ENCODE results near the gene RANBP1. TPM values are rescaled to one million over a fixed set of nuclear protein-coding genes. Genes with fewer than 3 reads are reported as not detected.

The RANBP1 gene
- polyA plus RNA-seq, 12 donors, result 93.8 to 227 (median 107) TPM; not detected in 1

GRCh38 chr22:20117633-20118299 is 1.9 kb downstream of the RANBP1 start:
- DNase-seq, result no peak

- DNase-seq, result no peak
These were observed 2.6 kb downstream of the RANBP1 start for GRCh38 chr22:20118300-20119020.

DNA sequence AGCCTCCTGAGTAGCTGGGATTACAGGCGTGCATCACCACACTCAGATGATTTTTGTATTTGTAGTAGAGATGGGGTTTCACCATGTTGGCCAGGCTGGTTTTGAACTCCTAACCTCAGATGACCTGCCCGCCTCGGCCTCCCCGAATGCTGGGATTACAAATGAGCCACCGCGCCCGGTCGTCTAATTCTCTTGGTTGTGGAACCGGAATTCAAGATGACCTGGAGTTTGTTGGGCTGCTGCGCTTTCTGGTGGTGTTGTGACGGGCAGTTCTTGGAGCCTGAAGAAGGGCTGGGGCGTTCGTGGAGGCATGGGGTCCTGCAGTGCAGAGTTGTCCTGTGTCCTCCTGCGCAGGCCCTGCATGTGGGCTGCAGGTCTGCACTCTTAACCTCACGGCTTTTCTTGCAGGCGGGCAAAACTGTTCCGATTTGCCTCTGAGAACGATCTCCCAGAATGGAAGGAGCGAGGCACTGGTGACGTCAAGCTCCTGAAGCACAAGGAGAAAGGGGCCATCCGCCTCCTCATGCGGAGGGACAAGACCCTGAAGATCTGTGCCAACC is 6.0 kb downstream of the RANBP1 start:
- DNase-seq, result no peak

- DNase-seq, result no peak
These were observed 7.6 kb downstream of the RANBP1 start for GRCh38 chr22:20123366-20124082.

GRCh38 chr22:20124083-20124787 is 8.3 kb downstream of the RANBP1 start:
- no peak for DNase-seq

DNA sequence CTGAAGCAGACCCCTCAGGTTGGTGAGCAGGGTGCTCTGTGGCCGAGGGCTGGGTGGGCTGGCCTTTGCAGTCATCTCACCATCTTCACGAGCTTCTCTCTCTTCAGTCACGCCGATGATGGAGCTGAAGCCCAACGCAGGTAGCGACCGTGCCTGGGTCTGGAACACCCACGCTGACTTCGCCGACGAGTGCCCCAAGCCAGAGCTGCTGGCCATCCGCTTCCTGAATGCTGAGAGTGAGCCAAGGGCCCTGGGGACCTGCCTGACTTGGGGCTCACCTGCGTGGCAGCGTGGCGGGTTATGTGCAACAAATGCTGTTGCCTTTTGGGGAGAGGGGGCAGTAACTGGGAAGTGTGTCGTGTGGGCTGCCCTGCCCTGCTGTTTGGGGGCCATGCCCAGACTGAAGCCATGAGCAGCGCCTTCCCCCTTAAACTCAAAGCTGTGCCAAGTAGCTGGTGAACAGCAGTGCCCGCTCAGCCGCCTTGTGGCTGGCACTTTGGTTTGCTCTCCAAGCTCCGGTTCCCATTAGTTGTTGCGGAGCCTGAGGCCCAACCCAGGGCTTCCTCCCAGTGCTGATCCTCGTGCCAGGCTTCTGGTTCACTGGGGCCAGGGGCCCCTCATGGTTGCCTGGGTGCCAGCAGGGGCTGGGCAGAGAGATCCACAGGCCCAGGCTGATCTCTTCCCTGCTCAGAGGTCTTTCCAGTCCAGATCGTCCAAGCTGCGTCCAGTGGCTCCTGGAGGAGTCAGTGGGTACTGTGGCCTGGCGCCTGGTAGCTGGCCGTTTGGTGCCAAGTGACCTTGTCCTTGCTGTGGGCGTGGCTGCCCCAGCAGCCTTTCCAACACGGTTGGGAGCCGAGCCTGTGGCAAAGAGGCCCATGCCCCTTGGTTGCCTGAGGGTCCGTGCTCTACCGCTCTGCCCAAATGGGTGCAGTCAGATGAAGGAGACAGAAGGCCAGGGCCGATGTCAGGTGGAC is 9.6 kb downstream of the RANBP1 start:
- no peak for DNase-seq

DNA sequence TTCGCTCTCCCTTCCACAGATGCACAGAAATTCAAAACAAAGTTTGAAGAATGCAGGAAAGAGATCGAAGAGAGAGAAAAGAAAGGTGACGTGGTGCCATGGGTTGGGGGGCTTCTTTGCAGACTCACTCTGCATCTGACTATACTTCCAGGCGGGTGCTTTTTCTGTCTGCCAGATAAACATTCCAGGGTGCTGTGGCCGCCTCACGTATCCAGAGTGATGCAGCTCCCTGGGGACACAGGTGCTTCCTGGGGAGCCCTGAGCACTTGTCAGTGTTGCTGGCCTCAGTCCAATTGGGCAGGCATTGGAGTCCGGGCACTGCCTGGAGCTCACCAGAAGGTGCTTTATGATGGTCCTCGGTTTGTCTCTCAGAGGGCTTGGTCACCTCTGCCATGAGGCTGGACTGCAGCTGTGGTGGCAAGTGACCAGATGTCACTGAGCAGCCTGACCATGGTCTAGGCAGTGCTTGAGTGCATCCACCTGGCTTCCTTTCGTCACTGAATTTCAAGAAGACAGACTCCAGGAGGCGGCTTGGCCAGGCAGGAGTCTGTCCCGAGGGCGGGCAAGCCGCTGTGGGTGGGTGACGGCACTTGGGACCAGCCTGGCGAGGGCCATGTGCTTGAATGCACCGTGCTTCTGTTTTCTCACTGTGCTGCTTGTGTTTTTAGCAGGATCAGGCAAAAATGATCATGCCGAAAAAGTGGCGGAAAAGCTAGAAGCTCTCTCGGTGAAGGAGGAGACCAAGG is 10.6 kb downstream of the RANBP1 start:
- DNase-seq, result no peak

GRCh38 chr22:20127318-20127868 is 11.5 kb downstream of the RANBP1 start:
- DNase-seq, result no peak

GRCh38 chr22:20127869-20128618 is 12.1 kb downstream of the RANBP1 start:
- no peak for DNase-seq

DNA sequence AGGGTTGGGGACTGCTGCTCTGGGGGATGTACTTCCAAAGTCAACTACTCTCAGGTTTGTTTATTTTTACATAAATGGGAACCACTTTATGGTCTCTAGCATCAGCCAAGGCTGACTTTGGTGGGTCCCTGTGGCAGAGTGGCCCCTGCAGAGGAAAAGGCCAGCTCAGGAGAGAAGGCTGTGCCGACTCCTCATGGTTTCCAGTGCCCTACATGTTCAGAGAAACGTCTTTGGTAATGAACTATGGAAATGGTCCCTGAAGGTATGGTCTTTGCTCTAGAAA is 12.7 kb downstream of the RANBP1 start:
- DNase-seq, result no peak

- DNase-seq, result no peak
These were observed 13.2 kb downstream of the RANBP1 start for GRCh38 chr22:20128902-20129746.

DNA sequence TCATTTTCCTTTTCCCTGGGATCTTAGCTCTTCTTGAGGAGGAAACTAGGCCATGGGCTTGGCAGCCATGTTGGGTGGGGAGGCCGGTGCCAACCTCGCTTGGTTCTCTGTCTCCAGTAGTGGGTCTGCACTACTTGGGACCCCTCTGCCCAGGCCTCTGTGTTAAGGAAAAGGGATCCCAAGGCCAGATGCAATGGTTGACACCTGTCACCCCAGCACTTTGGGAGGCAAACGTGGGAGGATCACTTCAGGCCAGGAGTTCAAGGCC is 13.8 kb downstream of the RANBP1 start:
- DNase-seq, result no peak

GRCh38 chr22:20130319-20130718 is 14.4 kb downstream of the RANBP1 start:
- no peak for DNase-seq

DNA sequence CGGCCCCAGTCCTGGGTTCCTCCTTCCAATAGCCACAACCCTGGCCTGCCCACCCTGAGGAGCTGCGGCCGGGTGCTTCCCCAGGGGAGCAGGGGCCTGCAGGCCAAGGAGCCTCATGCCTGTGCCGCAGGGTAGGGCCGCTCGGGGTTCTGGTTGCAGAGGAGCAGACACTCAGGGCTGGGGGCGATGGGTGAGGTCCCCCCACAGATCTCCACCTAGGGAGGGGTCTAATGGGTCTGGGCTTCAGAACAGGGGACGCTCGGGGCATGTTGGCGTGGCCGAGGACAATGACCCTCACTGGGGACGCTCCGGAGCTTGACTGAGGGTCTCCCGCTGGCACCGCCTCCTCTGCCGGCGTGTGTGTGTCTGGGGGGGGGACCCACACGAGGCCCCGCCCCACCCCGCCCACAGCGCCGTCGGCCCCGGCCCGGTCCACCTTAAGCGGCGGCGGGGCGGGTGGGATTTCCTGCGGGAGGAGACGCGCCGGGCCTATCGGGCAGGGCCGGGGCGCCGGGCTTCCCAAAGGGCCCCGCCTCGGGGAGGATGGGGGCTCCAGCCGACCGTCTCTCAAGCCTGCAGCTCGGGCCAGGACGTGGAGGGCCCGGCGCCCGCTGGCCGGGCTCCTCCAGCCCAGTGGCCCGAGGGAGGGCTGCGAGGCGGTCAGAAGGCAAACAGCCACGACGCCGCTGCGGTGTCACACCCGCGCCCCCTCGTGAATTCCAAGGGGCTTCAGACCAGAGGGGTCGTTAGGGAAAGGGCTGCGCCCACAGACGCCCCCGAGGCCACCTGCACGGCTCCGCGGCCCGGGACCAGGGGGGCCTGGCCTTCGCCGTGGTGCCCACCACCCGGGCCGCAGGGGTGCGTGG is 15.1 kb downstream of the RANBP1 start:
- peak; percentile 81 for DNase-seq

DNA sequence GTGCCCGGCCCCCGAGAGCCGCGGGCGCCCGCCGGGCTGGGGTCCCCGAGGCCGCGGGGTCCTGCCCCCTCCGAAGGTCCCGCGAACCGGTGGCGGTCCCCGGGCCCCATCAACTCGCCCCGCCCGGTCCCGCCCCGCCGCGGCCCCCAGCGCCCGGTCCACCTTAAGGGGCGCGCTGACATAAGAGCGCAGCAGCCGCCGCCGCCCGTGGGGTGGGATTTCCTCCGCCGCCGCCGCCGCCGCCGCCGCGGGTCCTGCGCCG is 15.6 kb downstream of the RANBP1 start, which contains the start of gene ZDHHC8:
ZDHHC8 (plus strand) TSS at position 208 of the 262 bp plus-strand sequence. CDS start 144 bp downstream, outside the sequence.
- no peak for DNase-seq

- DNase-seq, result no peak
These were observed 16.2 kb downstream of the RANBP1 start for GRCh38 chr22:20131859-20132685.

All from muscle of arm (tissue), 12 donors.